Keratinocyte (primary cell): ENCODE data around the gene TAOK2. TPM values are rescaled to one million over a fixed set of nuclear protein-coding genes. Genes with fewer than 3 reads are reported as not detected.
"Not testable (repeated sequence)": the region's sequence is repeated elsewhere in the genome, so short reads cannot be mapped to it uniquely, and the experiment has no call there.

Experiments used
- DNase-seq: peaks from one replicate; pipeline ENCODE4 v3.0.0-alpha.2; 2011; ENCODE audit warnings: low read depth, missing footprints, low spot score
- FAIRE-seq: peaks from 2 replicates; lab custom pipeline; 2011; peaks lifted over from hg19 to GRCh38; lab: Jason Lieb, UNC
- H2AFZ ChIP-seq: 2 replicates; pipeline ENCODE4 v1.6.0; 2012; ENCODE audit warnings: low read length, control low read depth, inconsistent platforms; ENCODE audit not compliant: control insufficient read depth
- H3K27ac ChIP-seq: 2 replicates; pipeline ENCODE4 v1.5.1; 2011; ENCODE audit warnings: low read length; ENCODE audit not compliant: control insufficient read depth, insufficient read depth
- H3K27me3 ChIP-seq: 3 replicates; pipeline ENCODE4 v1.6.0; 2011; ENCODE audit warnings: low read length; ENCODE audit not compliant: control insufficient read depth, insufficient read depth; ENCODE audit errors: extremely low read depth
- H3K36me3 ChIP-seq, 2 experiments: 2 replicates in 1 of 2; 3 replicates in 1 of 2; pipeline ENCODE4 v1.5.1; 2011; ENCODE audit warnings: low read length in 2 of 2, mild to moderate bottlenecking in 1 of 2; ENCODE audit not compliant: control insufficient read depth in 2 of 2, insufficient read depth in 2 of 2; ENCODE audit errors: extremely low read depth in 1 of 2
- H3K4me1 ChIP-seq: 3 replicates; pipeline ENCODE4 v1.5.1; 2011; ENCODE audit warnings: low read length; ENCODE audit not compliant: control insufficient read depth, insufficient read depth; ENCODE audit errors: extremely low read depth
- H3K4me2 ChIP-seq: 3 replicates; pipeline ENCODE4 v1.6.0; 2011; ENCODE audit warnings: low read depth, low read length; ENCODE audit not compliant: control insufficient read depth, insufficient read depth; ENCODE audit errors: extremely low read depth
- H3K4me3 ChIP-seq, 3 experiments: fragments of 200-600 bp in 1 of 3; sonication (generic) in 1 of 3; 2 replicates in 2 of 3; 3 replicates in 1 of 3; pipeline ENCODE4 v1.5.1; 2011 to 2016; ENCODE audit warnings: low read length in 3 of 3, mild to moderate bottlenecking in 3 of 3, control low read depth in 2 of 3, inconsistent platforms in 1 of 3, low read depth in 1 of 3, mixed read lengths in 1 of 3, mixed run types in 1 of 3, moderate library complexity in 1 of 3; ENCODE audit not compliant: control insufficient read depth in 2 of 3, insufficient read depth in 2 of 3; ENCODE audit errors: extremely low read depth in 1 of 3
- H3K79me2 ChIP-seq: 2 replicates; pipeline ENCODE4 v1.6.0; 2012; ENCODE audit warnings: low read length; ENCODE audit not compliant: control insufficient read depth, insufficient read depth
- H3K9ac ChIP-seq: 3 replicates; pipeline ENCODE4 v1.6.0; 2011; ENCODE audit warnings: low read length; ENCODE audit not compliant: control insufficient read depth, insufficient read depth; ENCODE audit errors: extremely low read depth
- H3K9me1 ChIP-seq: 3 replicates; pipeline ENCODE4 v1.6.0; 2011; ENCODE audit warnings: low read length; ENCODE audit not compliant: control insufficient read depth, insufficient read depth; ENCODE audit errors: extremely low read depth
- H3K9me3 ChIP-seq: 2 replicates; pipeline ENCODE4 v1.5.1; 2012; ENCODE audit warnings: low read depth, low read length; ENCODE audit not compliant: control insufficient read depth
- H4K20me1 ChIP-seq: 3 replicates; pipeline ENCODE4 v1.6.0; 2011; ENCODE audit warnings: low read length; ENCODE audit not compliant: control insufficient read depth, insufficient read depth; ENCODE audit errors: extremely low read depth
- EZH2 ChIP-seq: IDR thresholded peaks from one replicate; pipeline ENCODE4 v1.6.1; 2012; ENCODE audit warnings: inconsistent platforms, mild to moderate bottlenecking, low read length, moderate library complexity
- dilution Hi-C: fragments of 300-500 bp; cut with MboI; formaldehyde crosslinking; loops from one replicate; pipeline ENCODE4 v1.7.0; 2020; ENCODE audit warnings: low sequenced_read_pairs; ENCODE audit not compliant: extremely low pct_ligation_motif_present
- polyA plus RNA-seq, 5 experiments: library from polyadenylated mRNA; depleted of rRNA in 3 of 5; stranded (reverse) in 3 of 5; stranded (forward) in 1 of 5; unstranded in 1 of 5; fragments of >200 nt; gene quantifications; 1 replicate in 1 of 5; 2 replicates in 3 of 5; 3 replicates in 1 of 5; pipeline versions ENCODE4 v1.2.1 to v1.2.3, GENCODE V29; 2011 to 2012; ENCODE audit warnings: missing spikeins in 2 of 5, low read depth in 1 of 5, low replicate concordance in 1 of 5
- TF ChIP-seq, protein P1 (sequence below), 3 experiments: IDR thresholded peaks in 1 of 3; conservative IDR thresholded peaks in 1 of 3; optimal IDR thresholded peaks in 1 of 3; 2 replicates in 2 of 3; 3 replicates in 1 of 3; pipeline versions ENCODE3 to v1.5.1; 2011; ENCODE audit warnings: low read length in 3 of 3, mild to moderate bottlenecking in 3 of 3, moderate library complexity in 2 of 3, control low read depth in 1 of 3, inconsistent platforms in 1 of 3; ENCODE audit not compliant: insufficient read depth in 2 of 3; ENCODE audit errors: extremely low read depth in 1 of 3

Gene TAOK2
- polyA plus RNA-seq, 1 donor (not counting 4 experiments of a cell fraction or from before 2014, with no cell fraction given) = 13.8 TPM

DNA sequence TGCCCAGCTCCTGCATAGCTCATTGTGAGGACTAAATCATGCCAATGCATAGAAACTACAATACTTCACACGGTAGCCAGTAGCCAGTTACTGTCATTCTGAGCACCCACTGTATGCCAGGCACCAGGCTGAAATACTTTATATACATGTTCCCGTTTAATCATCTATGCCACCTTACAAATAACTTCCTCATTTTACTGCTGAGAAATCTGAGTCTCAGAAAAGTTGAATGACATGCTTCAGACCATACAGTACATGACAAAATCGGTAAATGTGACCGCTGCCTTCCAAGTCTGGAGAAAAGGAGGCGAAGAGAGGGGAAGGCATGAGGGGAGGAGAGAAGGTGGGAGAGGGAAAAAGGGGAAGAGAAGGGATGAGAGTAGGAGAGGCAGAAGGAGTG lies 66.6 kb downstream of the TAOK2 start:
- Histone ChIP-seq H3K4me2 (no peak overlapping the region), H4K20me1 (no peaks in the 10 kb centered on the region), H3K36me3 (no peaks in the 10 kb centered on the region), H3K4me3 (no peak overlapping the region), H3K27me3 (no peaks in the 10 kb centered on the region), H3K9me3 (no peaks in the 10 kb centered on the region), H3K9me1 (no peaks in the 10 kb centered on the region), H3K4me1 (no peaks in the 10 kb centered on the region), H3K9ac (no peak overlapping the region), H3K79me2 (no peaks in the 10 kb centered on the region), H3K27ac (no peak overlapping the region), H2AFZ (no peak overlapping the region)
- dilution Hi-C loops = no loop called here
- no peak for FAIRE-seq
- TF ChIP-seq EZH2 = no peak
- TF ChIP-seq, protein P1, sequence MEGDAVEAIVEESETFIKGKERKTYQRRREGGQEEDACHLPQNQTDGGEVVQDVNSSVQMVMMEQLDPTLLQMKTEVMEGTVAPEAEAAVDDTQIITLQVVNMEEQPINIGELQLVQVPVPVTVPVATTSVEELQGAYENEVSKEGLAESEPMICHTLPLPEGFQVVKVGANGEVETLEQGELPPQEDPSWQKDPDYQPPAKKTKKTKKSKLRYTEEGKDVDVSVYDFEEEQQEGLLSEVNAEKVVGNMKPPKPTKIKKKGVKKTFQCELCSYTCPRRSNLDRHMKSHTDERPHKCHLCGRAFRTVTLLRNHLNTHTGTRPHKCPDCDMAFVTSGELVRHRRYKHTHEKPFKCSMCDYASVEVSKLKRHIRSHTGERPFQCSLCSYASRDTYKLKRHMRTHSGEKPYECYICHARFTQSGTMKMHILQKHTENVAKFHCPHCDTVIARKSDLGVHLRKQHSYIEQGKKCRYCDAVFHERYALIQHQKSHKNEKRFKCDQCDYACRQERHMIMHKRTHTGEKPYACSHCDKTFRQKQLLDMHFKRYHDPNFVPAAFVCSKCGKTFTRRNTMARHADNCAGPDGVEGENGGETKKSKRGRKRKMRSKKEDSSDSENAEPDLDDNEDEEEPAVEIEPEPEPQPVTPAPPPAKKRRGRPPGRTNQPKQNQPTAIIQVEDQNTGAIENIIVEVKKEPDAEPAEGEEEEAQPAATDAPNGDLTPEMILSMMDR (optimal IDR thresholded peaks at IDR 0.05 in 1 of 3, IDR thresholded peaks at IDR 0.05 in 1 of 3, conservative IDR thresholded peaks at IDR 0.05 in 1 of 3; ENCODE audit: extremely low read depth in 1 of 3, insufficient read depth in 2 of 3, low read length in 3 of 3) = no peak
- no peak for DNase-seq

DNA sequence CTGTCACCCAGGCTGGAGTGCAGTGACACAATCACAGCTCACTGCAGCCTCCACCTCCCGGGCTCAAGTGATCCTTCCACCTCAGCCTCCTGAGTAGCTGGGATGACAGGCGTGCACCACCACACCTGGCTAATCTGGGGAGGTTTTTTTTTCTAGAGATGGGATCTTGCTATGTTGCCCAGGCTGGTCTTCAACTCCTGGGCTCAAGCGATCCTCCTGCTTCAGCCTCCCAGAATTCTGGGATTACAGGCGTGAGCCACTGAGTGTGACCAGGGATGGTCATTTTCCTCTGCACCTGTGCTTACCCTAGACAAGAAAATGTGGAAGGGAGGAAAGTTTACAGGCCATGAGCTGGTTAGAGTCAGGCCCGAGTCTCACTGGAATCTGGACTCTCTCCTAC lies 67.0 kb downstream of the TAOK2 start:
- H3K27ac ChIP-seq, H3K4me1 ChIP-seq, H2AFZ ChIP-seq, H3K9me1 ChIP-seq, dilution Hi-C loops, H3K4me3 ChIP-seq, H3K79me2 ChIP-seq, H3K9me3 ChIP-seq, H3K27me3 ChIP-seq, H3K9ac ChIP-seq, H3K36me3 ChIP-seq, FAIRE-seq, H3K4me2 ChIP-seq, H4K20me1 ChIP-seq, DNase-seq: not testable (repeated sequence)

DNA sequence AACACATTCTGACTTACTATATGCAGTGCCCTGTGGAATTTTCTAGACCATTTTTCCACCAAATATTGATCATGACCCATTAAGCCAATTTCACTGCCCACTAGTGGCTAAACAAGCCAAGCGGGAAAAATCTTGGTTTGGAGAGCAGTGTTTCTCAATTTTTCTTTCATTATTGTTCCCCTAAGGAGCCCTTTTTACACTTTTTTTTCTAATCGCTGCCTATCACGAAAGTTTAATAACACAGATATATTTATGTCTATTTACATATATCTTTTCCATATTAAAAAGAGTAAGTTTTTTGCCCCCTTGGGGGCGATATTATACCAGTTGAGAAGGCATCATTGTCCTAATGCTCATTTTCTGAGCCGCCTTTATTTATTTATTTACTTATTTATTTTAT lies 68.2 kb downstream of the TAOK2 start:
- Histone ChIP-seq H3K4me3 (no peak overlapping the region), H3K79me2 (no peaks in the 10 kb centered on the region), H3K36me3 (no peaks in the 10 kb centered on the region), H2AFZ (no peak overlapping the region), H3K9me1 (no peaks in the 10 kb centered on the region), H3K9me3 (no peaks in the 10 kb centered on the region), H3K9ac (no peak overlapping the region), H3K4me2 (no peak overlapping the region), H3K27ac (no peak overlapping the region), H3K27me3 (no peaks in the 10 kb centered on the region), H3K4me1 (no peaks in the 10 kb centered on the region), H4K20me1 (no peaks in the 10 kb centered on the region)
- TF ChIP-seq, protein P1 (optimal IDR thresholded peaks at IDR 0.05 in 1 of 3, IDR thresholded peaks at IDR 0.05 in 1 of 3, conservative IDR thresholded peaks at IDR 0.05 in 1 of 3; ENCODE audit: extremely low read depth in 1 of 3, insufficient read depth in 2 of 3, low read length in 3 of 3) = peak in 2 of 3 experiments; percentile 21 to 35
- TF ChIP-seq EZH2 = no peak
- DNase-seq (no peak), FAIRE-seq (no peak)
- dilution Hi-C loops = no loop called here
